ENCODE data around the gene RPS25.
"Not testable (repeated sequence)": the region's sequence is repeated elsewhere in the genome, so short reads cannot be mapped to it uniquely, and the experiment has no call there.

RPS25 gene

DNA sequence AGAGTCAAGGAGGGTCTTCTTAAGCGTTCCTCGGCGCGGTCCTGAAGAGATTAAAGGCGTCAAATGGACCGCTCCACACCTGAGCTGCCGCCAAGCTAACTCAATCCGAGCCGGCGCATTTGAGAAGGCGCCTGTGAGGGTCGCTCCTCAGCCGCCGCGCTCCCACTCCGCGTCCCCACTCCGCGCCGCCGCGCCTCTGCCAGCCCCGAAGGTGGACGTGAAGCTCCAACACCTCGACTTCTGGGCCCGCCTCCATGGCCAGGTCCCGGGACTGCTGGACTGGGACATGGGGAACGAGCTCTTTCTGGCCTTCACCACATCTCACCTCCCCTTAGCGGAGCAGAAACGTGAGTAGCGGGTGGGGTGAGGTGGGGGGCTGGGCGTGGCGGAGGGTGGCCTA, 46.5 kb downstream of the RPS25 start, which contains the start of gene FOXR1:
Gene FOXR1, plus strand, starts transcription at position 116 of the 400 bp plus-strand sequence. Its CDS starts 171 bp downstream, at position 287.
- H4K20me1 ChIP-seq (ENCODE audit: low read depth, low read length), result no peaks in the 10 kb centered on the region
- H3K4me2 ChIP-seq (ENCODE audit: low read depth, low read length, poor library complexity, severe bottlenecking), result no peak within 1 kb of the TSS
- H3K9ac ChIP-seq (ENCODE audit: low read length), result no peak within 1 kb of the TSS
- H3K79me2 ChIP-seq (ENCODE audit: insufficient read depth, low read length), result no peaks in the 10 kb centered on the region
- no peaks in the 10 kb centered on the region for H3F3A ChIP-seq (ENCODE audit: insufficient read depth)
- H3K27ac ChIP-seq (ENCODE audit: low read depth, low read length), result no peak within 1 kb of the TSS
- no peaks in the 10 kb centered on the region for H3K9me3 ChIP-seq (ENCODE audit: insufficient read depth, low read length)
- H3K27me3 ChIP-seq (ENCODE audit: low read length), result no peaks in the 10 kb centered on the region
- TF ChIP-seq, protein P1, sequence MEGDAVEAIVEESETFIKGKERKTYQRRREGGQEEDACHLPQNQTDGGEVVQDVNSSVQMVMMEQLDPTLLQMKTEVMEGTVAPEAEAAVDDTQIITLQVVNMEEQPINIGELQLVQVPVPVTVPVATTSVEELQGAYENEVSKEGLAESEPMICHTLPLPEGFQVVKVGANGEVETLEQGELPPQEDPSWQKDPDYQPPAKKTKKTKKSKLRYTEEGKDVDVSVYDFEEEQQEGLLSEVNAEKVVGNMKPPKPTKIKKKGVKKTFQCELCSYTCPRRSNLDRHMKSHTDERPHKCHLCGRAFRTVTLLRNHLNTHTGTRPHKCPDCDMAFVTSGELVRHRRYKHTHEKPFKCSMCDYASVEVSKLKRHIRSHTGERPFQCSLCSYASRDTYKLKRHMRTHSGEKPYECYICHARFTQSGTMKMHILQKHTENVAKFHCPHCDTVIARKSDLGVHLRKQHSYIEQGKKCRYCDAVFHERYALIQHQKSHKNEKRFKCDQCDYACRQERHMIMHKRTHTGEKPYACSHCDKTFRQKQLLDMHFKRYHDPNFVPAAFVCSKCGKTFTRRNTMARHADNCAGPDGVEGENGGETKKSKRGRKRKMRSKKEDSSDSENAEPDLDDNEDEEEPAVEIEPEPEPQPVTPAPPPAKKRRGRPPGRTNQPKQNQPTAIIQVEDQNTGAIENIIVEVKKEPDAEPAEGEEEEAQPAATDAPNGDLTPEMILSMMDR (IDR thresholded peaks at IDR 0.05; ENCODE audit: insufficient read depth, low read length, poor library complexity, severe bottlenecking), result no peak
- TF ChIP-seq EZH2phosphoT487 (conservative IDR thresholded peaks at IDR 0.05; ENCODE audit: low read length), result no peak
- no peak within 1 kb of the TSS for H2AFZ ChIP-seq (ENCODE audit: low read depth, low read length, severe bottlenecking)
- H3K9me2 ChIP-seq (replicated peaks; ENCODE audit: insufficient read depth, low read length), result no peaks in the 10 kb centered on the region
- H3K4me3 ChIP-seq (ENCODE audit: insufficient read depth, low read length, poor library complexity, severe bottlenecking), result no peak within 1 kb of the TSS
- H3K36me3 ChIP-seq (ENCODE audit: low read length), result no peaks in the 10 kb centered on the region

DNA sequence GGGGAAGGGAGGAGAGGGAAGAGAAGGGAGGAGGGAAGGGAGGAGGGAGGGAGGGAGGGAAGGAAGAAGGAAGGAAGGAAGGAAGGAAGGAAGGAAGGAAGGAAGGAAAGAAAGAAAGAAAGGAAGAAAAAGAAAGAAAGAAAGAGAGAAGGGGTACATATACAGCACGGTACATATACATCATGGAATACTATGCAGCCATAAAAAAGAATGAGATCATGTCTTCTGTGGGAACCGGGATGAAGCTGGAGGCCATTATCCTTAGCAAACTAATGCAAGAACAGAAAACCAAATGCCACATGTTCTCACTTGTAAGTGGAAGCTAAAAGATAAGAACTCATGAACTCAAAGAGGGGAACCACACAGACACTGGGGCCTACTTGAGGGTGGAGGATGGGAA, 48.6 kb downstream of the RPS25 start:
- H3K9ac ChIP-seq (ENCODE audit: low read length); H3K9me2 ChIP-seq (replicated peaks; ENCODE audit: insufficient read depth, low read length); H3K79me2 ChIP-seq (ENCODE audit: insufficient read depth, low read length); H3K4me3 ChIP-seq (ENCODE audit: insufficient read depth, low read length, poor library complexity, severe bottlenecking); H3K27ac ChIP-seq (ENCODE audit: low read depth, low read length); H2AFZ ChIP-seq (ENCODE audit: low read depth, low read length, severe bottlenecking); H3K36me3 ChIP-seq (ENCODE audit: low read length); H3K4me2 ChIP-seq (ENCODE audit: low read depth, low read length, poor library complexity, severe bottlenecking); H3K27me3 ChIP-seq (ENCODE audit: low read length); H3K9me3 ChIP-seq (ENCODE audit: insufficient read depth, low read length); H4K20me1 ChIP-seq (ENCODE audit: low read depth, low read length); H3F3A ChIP-seq (ENCODE audit: insufficient read depth): not testable (repeated sequence)
